OCI-M1 (cell line): ENCODE results near the gene MAP7.
"Not testable (repeated sequence)": the region's sequence is repeated elsewhere in the genome, so short reads cannot be mapped to it uniquely, and the experiment has no call there.

Source experiments
- DNase-seq: peaks from one replicate; lab custom pipeline; 2025; lab: John Stamatoyannopoulos, UW

MAP7 gene

DNA sequence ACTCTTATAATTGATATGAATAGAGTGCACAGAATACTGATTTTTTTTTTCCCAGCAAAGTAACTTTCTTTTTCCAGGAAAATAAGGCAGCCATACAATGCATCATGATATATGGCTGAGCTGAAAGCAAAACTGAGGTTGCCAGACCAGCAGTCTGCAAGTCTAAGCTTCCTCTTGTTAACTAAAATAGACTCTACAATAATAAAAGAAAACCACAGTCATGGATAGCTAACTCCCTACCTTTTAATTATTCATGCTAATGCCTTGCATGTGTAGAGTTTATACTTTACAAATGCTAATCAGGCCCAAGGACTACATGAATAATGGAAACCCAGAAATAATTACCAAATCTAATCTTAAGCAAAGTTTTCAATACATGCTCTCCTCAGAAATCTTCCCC lies 47.4 kb downstream of the MAP7 start:
- peak; percentile 32 for DNase-seq

DNA sequence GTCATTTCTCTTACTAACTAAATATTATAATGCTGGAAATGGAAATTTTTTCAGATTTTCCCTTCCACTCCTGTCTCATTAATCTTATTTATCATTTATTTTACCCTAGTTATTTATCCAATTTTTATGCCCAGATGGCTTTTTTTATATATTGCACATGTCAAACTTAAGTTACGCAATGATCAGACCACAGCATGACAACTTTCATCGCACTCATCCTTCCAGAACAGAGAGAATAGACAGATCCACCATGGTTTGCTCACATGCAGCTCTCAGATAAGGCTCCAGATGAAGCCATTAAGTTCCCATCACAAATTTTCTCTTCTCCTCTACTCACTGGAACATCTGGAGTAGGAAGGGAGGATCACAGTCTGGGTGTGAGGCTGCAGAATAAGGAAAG lies 48.7 kb downstream of the MAP7 start:
- peak; percentile 82 for DNase-seq

DNA sequence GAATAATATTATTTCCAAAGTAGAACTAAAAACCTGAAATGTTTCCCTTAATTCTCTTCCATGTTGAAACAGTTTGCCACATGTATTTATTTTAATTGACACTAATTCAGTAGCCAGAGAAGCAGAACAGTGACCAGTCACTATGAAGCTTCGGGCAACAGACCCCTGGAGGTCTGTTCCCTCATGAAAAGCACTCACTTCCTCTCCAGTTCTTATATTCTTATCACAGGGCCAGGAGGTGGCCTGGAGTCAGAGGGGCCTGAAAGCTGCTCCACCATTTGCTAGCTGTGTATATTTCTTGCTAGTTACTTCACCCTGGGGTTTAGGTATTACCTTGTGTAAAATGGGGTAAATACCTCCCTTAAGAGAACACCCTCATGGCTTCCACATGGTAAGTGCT lies 49.1 kb downstream of the MAP7 start:
- peak; percentile 64 for DNase-seq

DNA sequence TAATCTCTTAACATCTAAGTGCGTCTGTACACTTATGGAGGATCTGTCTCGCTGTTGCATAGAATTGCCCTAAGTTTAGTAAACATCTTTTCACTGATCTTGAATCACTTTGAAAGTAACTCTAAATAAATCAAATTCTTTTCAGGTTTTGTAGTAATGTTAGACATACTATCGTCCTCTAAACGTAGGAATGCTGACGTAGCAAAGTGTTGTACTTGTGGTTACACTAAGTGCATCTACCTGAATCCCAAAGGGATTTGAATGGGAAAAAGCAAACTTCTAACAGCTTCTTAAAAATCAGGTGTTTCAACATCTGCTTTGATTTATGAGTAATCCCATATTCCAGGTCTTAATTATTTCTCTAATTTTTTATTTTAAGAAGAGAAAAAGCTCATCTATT lies 49.8 kb downstream of the MAP7 start:
- DNase-seq, result no peak

DNA sequence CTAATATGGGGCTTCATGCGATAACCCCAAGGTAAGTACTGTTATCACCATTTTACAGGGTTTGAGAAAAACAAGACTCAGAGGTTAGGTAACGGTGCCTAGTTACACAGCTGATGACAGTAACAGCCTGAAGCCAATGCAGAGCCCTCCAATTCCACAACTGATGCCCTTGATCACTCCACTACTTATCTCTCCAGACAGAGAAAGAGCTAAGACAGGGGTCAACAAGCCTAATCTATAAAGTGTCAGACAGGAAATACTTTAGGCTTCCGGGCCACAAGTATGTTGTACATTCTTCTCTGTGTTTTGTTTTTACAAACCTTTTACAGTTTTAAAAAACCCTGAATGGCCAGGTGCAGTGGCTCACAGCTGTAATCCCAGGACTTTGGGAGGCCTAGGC lies 50.9 kb downstream of the MAP7 start:
- peak; percentile 31 for DNase-seq

DNA sequence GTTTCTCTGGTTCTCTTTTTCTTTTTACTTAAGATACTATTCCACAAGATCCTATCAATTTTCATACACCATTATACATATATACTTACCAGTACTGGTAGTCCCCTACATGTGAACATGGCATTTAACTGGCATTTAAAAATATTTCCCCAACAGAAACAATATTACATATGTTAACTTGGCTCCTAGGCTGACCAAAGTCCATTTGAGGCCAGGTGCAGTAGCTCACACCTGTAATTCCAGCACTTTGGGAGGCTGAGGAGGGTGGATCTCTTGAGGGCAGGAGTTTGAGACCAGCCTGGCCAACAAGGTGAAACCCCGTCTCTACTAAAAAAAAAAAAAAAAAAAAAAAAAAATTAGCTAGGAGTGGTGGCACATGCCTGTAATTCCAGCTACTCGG lies 53.8 kb downstream of the MAP7 start:
- DNase-seq, result not testable (repeated sequence)

DNA sequence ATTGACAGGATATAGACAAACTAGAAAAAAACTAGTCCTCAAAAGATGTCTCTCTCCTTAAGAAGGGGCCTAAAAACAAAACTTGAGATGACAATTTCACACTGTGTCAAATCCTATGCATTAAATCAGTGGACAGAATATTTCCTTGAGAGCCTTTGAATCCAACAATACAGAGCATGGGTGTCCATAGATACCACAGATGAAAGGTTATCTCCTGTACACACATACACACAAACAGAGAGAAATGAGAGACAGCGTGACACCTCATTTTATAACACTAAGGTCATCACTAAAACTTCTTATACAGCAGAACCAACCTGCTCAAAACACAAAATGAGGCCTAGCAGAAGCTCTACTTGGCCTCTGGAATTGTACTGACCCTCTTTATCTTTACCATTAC lies 55.5 kb downstream of the MAP7 start:
- DNase-seq, result no peak

DNA sequence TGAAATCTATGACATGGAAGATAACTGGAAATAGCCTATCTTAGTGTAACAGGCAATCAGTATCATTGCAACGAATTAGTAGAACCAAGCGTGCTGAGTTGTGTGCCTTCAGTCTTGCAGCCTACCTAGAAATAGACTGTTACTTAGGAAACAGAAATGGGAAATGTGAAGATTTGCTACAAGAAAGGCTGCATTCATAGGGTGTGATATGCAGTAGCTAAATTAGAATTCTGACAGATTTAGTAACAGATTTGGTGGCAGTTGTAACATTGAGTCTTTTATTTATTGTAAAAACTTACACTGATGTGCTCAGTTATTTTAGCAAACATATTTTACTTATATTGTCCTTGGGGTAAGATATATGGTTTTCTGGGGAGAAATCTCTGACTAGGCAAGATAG lies 56.2 kb downstream of the MAP7 start:
- DNase-seq, result no peak

DNA sequence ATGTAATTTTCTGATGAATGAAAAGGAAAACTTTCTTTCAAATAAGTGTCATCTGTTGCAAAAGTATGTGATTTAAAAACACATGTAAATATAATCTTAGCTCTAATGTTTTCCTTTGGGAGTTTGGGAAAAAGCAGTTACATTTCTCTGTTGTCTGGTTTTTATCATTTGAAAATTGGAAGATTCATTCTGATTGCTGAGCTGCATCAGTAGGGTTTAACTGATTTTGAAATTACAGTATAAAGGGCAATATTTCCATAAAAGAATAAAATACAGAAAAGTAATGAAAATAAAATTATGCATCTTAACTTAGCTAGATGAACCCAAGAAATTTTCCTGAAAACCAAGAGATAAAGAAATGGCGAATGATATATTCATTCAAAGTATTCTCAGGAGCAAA lies 57.8 kb downstream of the MAP7 start:
- no peak for DNase-seq

DNA sequence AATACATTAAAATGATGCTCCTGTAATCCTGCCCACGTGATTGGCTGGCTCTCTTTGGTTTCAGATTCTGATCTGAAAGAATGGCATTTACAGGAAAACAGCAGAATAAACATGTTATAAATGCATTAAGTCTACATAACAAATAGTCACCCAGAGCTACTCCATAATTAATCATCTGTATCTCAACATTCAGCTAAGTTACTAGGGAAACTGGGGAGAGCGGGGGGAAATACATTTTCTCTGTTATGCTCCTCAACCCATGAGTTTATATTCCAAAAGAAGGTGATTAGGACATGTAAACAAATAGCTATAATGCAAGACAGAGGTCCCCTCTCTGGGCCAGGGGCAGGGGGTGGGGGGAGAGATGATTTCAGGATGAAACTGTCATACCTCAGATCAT lies 58.5 kb downstream of the MAP7 start:
- DNase-seq, result no peak

DNA sequence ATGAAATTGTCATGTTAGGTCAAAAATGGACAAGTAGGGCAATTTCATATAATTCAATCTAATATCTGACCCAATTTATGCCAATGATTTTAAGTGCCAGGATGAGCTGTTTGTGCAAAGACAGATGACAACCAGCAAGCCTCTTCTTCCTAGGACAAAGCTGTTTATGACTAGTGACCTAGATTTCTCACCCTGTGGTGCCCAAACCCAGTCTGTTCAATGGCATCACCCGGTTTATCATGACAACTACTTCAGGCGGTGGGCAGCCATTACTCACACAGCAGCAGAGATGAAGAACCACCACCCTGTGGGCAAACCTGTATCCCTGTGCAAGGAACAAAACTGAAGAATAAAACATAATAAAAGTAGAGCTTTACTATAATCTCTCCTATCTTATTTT lies 59.0 kb downstream of the MAP7 start:
- no peak for DNase-seq

DNA sequence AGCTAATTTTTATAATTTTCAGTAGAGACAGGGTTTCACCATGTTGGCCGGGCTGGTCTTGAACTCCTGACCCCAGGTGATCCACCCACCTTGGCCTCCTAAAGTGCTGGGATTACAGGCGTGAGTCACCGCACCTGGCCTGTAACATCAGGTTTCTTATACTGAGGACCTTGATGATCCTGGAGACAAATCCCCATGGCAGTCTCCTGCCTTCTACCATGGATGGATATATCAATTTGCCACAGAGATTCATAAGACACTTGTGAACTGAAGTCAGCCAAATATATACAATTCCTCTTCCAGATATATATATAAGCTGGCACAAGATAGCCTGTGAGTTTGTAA lies 60.6 kb downstream of the MAP7 start:
- DNase-seq, result not testable (repeated sequence)

DNA sequence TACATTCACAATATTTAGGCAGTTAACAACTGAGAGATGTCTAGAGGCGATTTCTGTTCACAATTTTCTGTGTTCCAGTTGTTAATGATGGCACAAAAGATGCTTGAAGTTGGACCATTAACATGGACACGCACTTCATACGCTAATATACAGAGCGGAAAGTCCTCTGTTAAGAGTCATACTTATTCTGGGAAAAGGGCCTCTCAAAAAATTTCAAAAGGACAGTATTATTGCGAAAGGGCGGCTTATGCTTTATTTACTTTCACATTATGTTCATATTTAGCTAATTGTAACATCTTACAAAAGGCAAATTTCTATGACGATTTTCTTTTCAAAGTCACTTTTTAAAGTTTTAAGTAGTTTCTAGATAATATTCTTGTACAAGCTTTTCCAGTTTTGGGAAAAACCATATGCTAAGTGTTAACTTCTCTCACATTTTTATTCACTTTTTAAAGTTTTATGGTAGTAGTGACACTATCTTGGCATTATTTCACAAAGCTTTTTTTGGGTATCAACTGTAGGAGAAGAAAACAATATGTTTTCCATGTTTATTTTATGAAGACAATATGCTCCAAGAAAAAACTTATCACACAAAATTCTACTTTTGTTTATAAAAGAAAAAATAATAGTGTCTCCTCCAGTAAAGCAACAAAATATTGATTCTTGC lies 62.3 kb downstream of the MAP7 start:
- DNase-seq, result no peak

DNA sequence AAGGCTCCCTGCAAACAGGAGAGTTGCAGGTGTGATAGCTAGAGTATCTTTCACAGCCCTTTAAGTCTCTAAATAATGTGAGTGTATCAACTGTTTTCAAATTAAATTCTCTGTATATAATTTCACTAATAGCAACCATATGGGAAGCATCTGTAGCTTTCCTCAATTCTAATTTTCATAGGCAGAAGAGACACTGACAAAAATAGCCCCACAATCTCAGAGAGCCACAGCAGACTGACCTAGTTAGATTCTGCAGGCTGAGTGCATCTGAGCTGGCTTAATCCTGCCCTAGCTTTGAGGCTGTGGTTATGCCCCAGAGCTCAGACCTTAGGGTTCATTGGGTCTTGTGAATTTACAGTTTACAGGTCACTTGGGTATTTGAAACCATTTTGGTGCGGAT lies 63.9 kb downstream of the MAP7 start:
- DNase-seq, result no peak

DNA sequence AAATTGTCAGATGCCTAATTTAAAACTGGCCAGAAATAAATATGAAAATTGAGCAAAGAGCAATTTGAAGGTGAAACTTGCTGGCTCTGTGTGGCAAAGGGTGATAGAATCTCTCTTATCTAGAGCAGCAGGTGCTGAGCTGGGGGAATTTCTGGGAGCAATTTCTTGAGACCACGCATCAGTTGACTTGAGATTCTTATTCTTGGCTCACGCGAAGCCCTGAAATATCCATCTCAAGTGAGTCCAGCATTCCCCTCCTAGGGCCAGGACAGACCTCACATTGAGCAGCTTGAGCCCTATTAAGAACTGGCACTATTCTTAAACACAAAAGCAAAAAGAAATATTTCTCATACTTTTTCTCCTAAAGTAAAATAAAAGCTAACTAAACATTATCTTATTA lies 66.3 kb downstream of the MAP7 start:
- DNase-seq, result no peak

DNA sequence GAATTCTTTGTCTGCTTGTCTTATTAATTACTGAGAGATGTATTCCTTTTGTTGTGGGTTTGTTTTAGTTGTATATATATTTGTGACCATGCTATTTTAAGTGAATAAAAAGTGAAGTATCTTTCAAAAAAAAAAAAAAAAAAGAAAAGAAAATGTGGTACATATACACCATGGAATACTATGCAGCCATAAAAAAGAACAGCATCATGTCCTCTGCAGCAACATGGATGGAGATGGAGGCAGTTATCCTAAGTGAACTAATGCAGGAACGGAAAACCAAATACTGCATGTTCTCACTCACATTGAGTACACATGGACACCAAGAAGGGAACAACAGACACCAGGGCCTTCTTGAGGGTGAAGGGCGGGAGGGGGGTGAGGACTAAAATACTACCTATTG lies 67.2 kb downstream of the MAP7 start:
- DNase-seq, result not testable (repeated sequence)

DNA sequence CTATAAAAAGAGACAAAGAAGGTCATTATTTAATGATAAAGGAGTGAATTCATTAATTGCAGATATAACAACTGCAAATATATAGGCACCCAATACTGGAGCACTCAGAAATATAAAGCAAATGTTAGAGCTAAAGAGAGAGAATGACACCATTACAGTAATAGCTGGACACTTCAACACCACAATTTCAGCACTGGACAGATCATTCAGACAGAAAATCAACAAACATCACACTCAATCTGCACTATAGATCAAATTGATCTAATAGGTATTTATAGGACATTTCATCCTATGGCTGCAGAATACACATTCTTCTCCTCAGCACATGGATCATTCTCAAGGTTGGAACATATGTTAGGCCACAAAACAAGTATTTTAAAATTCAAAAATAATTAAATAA lies 72.7 kb downstream of the MAP7 start:
- DNase-seq, result no peak

DNA sequence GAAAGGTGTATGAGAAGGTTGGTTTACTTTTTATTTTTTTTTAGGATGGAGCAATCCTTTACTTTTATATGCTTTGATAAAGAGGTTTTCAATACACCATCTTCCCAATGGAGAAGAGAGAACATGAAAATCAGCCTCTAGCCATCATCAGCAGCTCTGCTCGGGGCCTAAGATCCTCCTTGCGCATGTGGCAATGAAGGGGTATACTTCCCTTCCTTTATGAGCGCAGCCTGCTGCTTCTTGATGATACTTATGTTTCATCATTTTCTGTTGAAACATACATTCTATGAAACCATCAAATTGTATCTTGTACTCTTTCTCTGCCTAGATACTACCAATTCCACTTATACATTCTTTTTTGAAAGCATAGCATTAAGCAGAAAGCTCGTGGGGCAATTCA lies 74.5 kb downstream of the MAP7 start:
- no peak for DNase-seq

DNA sequence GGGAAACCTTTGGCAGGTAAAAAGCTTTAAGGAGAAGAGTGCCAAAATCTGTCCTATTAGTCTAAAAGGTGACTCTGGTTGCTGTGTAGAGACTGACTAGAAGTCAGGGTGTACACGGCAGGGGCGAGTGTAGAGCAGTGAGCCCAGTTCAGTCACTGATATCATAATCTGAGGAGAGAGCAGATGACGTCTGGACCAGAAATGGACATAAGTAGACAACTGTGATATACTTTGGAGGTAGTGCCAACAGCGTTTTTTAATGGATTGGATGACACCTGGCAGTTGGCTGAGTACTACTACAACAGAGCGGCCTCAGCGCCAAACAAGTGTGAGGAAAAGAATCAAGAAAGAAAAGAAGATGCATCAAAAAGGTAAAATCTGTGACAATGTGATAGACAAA lies 76.0 kb downstream of the MAP7 start:
- DNase-seq, result no peak

DNA sequence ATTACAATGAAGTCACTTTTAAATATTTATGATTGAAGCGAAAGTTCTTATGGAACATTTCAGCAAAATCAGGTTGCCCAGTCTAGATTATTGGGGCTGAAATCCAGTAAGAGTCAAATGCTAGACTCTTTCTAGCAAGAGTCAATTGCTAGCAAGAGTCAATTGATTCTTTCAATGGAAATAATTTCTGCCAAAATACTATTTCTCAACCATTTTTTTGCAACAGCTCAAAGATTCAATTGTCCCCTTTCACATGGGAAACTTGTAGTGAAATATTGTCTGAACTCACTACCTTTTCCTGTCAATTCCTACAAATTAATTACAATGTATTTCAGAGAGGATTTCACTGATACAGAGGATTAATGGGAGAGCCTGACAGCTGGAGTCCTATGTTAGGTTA lies 78.3 kb downstream of the MAP7 start:
- DNase-seq, result no peak

DNA sequence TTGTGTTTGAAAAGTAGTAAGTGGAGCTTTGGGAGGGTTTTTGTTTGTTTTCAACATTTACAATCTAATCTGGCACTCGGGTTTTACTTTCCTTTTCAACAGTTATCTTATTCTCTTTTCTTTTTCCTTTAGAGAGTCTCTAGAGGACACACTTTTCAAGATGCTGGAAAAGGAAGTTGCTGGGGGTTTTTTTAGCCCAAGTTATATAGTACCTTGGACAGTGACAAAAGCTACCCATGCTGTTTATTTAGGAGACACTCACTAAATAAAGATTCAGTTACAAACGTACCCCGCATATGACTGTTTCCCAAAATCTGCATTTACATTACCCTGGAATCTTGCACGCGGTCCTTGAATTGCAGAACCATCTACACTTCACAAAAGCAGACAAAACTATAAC lies 78.8 kb downstream of the MAP7 start:
- peak; percentile 49 for DNase-seq

DNA sequence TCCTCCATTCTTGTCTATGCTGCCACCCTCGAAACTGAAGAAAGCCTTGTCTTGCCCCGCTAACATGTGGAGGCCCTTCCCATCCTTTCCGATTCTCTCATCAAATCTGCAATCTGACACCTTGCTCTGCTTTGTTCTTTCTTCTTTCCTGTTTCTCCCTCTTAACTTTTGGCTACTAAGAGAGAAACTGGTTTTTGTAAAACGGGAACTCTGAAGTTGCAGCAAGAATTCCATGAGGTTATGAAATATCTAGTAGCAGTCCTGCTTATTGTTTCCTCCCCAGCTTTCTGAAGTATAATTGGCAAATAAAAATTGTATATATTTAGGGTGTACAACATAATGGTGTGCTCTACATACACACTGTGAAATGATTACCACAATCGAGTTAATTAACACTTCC lies 80.2 kb downstream of the MAP7 start:
- no peak for DNase-seq

DNA sequence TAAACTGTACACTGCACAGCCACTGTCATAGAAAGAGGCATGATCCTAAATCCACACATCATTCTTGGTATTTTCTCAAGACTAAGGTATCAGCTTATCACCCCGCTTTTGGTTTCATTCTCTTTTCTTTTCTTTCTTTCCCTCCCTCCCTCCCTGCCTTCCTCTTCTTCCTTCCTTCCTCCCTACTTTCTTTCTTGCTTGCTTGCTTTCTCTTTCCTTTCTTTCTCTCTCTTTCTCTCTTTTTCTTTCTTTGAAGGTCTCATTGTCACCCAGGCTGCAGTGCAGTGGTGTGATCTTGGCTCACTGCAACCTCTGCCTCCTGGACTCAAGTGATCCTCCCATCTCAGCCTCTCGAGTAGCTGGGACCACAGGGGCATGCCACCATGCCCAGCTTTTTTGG lies 81.1 kb downstream of the MAP7 start:
- no peak for DNase-seq

DNA sequence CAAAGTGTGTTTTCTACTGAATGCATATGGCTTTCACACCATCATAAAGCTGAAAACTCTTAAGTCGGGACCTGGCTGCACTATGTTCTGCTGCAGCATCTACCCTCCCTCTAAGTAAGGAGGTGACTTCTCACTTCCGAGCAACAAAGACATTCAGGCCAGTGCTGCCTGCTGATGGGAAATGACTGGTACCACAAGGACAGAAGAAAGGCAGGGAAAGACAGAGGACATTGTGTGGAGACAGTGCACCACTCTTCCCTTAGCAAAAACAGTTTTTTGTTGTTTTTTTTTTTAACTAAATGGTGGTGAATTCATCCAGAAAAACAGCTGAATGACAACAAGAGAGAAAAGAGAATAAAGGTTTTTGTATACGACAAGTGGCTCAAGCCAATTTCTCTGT lies 81.5 kb downstream of the MAP7 start:
- no peak for DNase-seq

DNA sequence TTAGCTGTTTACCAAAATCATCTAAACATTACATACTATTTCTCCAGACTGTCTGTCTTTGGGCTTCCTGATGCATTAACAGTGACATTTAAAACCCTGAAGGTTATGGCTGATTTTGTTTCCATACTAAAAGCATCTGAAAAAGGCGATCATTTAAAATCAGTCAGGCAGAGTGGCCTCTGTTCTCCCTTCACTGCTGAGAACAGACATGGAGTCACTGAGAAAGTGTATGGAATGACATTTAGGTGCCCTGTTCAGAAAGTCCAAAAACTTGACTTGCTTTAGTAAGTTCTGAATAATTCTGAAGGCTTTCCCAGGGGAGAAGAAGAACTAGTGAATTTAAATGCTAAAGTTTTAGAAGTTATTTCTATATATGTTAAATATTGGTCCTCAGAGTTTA lies 83.0 kb downstream of the MAP7 start:
- DNase-seq, result no peak
